ENCODE measurements around the gene NNMT.

The NNMT gene

DNA sequence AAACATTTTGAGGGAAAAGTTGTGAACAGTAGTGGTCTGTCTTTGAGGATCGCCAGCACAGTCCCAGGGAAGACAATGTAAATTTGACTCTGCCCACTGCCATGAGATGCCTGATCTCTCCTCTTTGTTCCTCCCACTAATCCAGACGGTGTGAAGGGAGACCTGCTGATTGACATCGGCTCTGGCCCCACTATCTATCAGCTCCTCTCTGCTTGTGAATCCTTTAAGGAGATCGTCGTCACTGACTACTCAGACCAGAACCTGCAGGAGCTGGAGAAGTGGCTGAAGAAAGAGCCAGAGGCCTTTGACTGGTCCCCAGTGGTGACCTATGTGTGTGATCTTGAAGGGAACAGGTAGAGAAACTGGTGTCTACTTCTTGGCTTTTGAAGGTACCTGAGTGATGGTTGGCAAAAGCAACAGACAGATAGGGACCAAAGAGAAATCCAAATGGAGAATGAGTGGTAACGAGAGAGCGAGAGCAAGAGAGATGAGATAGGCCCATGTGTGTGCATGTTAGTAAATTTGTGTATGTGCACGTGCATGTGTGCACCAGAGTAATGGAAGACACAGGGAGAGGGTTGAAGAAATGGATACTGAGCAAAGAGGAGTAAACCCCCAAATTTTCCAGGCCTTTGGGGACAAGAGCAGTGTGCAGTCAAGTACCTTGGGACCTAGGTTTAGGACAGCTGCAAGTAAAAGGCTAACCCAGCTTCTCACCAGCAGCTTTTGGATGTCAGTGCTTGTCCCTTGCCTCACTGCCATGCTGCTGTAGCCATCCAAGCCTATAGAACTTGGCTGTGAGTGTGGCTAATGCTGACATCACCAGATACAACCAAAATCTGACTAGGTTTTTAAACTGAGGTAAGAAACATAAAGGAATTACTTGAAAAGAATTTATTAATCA lies 1.9 kb downstream of the NNMT start:
- no peak for DNase-seq (ENCODE audit: low read depth)
- peak overlapping the region; percentile 82 for H3K4me3 ChIP-seq (ENCODE audit: control insufficient read depth, low read depth, low read length)
- TF ChIP-seq, protein P1, sequence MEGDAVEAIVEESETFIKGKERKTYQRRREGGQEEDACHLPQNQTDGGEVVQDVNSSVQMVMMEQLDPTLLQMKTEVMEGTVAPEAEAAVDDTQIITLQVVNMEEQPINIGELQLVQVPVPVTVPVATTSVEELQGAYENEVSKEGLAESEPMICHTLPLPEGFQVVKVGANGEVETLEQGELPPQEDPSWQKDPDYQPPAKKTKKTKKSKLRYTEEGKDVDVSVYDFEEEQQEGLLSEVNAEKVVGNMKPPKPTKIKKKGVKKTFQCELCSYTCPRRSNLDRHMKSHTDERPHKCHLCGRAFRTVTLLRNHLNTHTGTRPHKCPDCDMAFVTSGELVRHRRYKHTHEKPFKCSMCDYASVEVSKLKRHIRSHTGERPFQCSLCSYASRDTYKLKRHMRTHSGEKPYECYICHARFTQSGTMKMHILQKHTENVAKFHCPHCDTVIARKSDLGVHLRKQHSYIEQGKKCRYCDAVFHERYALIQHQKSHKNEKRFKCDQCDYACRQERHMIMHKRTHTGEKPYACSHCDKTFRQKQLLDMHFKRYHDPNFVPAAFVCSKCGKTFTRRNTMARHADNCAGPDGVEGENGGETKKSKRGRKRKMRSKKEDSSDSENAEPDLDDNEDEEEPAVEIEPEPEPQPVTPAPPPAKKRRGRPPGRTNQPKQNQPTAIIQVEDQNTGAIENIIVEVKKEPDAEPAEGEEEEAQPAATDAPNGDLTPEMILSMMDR (conservative IDR thresholded peaks at IDR 0.05; ENCODE audit: control insufficient read depth, insufficient read depth, low read depth, low read length): no peak

DNA sequence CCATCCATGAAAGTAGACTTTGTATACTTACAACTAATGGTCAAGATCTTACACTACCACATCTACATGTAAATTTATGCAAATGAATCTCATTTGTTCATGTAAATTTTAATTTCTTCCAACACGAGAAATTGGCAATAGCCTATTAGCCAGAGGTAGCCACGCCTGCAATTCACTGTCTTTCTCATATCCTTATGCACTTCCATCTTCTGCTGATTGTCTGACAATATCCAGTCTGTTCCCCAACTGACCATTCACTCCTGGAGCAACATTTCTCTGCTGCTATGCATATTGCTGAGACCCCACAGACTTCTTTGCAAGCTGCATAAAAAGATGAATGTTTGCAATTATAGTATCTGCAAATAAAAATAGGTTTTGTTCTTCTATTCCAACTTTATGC lies 2.5 kb downstream of the NNMT start:
- TF ChIP-seq, protein P1 (conservative IDR thresholded peaks at IDR 0.05; ENCODE audit: control insufficient read depth, insufficient read depth, low read depth, low read length): no peak
- H3K4me3 ChIP-seq (ENCODE audit: control insufficient read depth, low read depth, low read length): peak overlapping the region; percentile 82
- no peak for DNase-seq (ENCODE audit: low read depth)

DNA sequence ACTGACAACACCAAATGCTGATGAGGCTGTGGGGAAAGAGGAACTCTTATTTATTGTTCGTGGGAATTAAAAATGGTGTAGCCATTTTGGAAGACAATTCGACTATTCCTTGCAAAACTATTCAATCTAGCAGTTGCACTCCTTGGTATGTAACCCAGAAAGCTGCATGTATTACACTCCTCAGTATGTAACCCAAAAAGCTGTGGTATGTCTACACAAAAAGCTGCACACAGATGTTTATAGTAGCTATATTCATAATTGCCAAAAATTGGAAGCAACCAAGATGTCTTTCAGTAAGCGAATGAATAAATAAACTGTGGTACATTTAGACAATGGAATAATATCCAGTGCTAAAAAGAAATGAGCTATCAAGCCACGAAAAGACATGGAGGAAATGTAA lies 4.9 kb downstream of the NNMT start:
- DNase-seq (ENCODE audit: low read depth): no peak
- peak overlapping the region; percentile 82 for H3K4me3 ChIP-seq (ENCODE audit: control insufficient read depth, low read depth, low read length)
- TF ChIP-seq, protein P1 (conservative IDR thresholded peaks at IDR 0.05; ENCODE audit: control insufficient read depth, insufficient read depth, low read depth, low read length): no peak

- TF ChIP-seq, protein P1 (conservative IDR thresholded peaks at IDR 0.05; ENCODE audit: control insufficient read depth, insufficient read depth, low read depth, low read length): no peak
- DNase-seq (ENCODE audit: low read depth): no peak
- no peak overlapping the region for H3K4me3 ChIP-seq (ENCODE audit: control insufficient read depth, low read depth, low read length)
These were observed 5.7 kb downstream of the NNMT start for GRCh38 chr11:114301927-114302326.

DNA sequence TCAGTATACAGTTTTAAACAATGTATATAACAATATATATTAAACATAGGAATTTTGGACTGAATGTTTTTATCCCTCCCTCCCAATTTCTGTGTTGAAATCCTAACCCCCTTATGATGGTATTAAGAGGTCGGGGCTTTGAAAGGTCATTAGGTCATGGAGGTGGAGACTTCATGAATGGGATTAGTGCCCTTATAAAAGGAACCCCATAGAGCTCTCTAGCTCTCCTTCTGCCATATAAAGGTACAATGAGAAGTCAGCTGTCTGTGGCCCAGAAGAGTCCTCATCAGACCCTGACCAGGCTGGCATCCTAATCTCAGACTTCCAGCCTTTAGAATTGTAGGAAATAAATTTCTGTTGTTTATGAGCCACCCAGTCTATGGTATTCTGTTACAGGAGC lies 6.5 kb downstream of the NNMT start:
- TF ChIP-seq, protein P1 (conservative IDR thresholded peaks at IDR 0.05; ENCODE audit: control insufficient read depth, insufficient read depth, low read depth, low read length): no peak
- no peak for DNase-seq (ENCODE audit: low read depth)
- no peak overlapping the region for H3K4me3 ChIP-seq (ENCODE audit: control insufficient read depth, low read depth, low read length)

GRCh38 chr11:114304065-114304464 lies 7.9 kb downstream of the NNMT start:
- no peak overlapping the region for H3K4me3 ChIP-seq (ENCODE audit: control insufficient read depth, low read depth, low read length)
- DNase-seq (ENCODE audit: low read depth): peak; percentile 11

More at GRCh38 chr11:114304065-114304464, 7.9 kb downstream of the NNMT start:
- TF ChIP-seq, protein P1 (conservative IDR thresholded peaks at IDR 0.05; ENCODE audit: control insufficient read depth, insufficient read depth, low read depth, low read length): no peak

All from fibroblast of mammary gland (primary cell).